ENCODE results near the gene ADK.

DNA sequence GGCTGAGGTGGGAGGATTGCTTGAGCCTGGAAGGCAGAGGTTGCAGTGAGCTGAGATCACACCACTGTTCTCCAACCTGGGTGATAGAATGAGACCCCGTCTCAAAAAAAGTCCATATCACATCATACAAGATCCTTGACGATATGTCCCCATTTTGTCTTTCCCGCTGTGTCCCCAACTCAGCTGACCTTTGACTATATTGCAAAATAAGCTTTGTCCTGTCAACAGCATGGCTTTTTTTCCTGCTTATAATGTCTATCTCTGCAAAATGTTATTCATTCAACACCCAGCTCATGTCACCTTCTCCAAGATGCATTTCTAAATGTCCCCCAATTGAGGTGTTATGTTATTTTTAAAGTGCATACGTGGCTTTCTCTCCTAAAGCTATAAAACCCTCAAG lies 539.4 kb downstream of the ADK start:
- no peak for TF ChIP-seq POLR2A (IDR thresholded peaks at IDR 0.05)
- TF ChIP-seq, protein P1, sequence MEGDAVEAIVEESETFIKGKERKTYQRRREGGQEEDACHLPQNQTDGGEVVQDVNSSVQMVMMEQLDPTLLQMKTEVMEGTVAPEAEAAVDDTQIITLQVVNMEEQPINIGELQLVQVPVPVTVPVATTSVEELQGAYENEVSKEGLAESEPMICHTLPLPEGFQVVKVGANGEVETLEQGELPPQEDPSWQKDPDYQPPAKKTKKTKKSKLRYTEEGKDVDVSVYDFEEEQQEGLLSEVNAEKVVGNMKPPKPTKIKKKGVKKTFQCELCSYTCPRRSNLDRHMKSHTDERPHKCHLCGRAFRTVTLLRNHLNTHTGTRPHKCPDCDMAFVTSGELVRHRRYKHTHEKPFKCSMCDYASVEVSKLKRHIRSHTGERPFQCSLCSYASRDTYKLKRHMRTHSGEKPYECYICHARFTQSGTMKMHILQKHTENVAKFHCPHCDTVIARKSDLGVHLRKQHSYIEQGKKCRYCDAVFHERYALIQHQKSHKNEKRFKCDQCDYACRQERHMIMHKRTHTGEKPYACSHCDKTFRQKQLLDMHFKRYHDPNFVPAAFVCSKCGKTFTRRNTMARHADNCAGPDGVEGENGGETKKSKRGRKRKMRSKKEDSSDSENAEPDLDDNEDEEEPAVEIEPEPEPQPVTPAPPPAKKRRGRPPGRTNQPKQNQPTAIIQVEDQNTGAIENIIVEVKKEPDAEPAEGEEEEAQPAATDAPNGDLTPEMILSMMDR (IDR thresholded peaks at IDR 0.05), result no peak

All from lower leg skin (tissue), 3 donors.